ENCODE results near the gene FFAR3.
A peak's percentile ranks its signal among the peaks of the same experiment; 100 is the strongest.

- TF ChIP-seq CTCF (IDR thresholded peaks at IDR 0.05 in 8 of 11, conservative IDR thresholded peaks at IDR 0.05 in 3 of 11) (no peak), POLR2A (IDR thresholded peaks at IDR 0.05) (no peak), POLR2AphosphoS5 (IDR thresholded peaks at IDR 0.05) (peak in 2 of 3 donors; percentile 24 to 72)
Measured at GRCh38 chr19:35336166-35336955, 21.9 kb upstream of the FFAR3 start.

All from spleen (tissue), 7 donors.